ENCODE data around the gene GPC6.

DNA sequence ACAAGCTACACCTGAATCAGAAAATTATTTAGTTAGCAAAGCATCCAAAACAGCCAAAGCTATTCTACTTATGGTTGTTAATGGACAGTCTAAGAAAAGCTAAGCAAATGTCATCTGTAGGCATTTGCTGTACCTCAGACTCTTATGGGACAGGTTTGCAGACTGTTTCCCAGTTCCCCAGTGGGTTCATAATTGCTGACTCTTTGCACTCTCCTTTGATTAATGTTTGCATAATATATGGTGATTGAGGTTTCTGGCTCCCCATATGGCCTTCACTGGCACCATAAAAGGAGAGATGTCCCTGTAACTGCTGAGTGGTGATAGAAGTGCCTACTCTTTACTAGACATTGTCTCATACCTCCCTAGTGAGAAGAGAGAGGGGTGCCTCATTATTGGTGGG lies 142.1 kb downstream of the GPC6 start:
- TF ChIP-seq, protein P1, sequence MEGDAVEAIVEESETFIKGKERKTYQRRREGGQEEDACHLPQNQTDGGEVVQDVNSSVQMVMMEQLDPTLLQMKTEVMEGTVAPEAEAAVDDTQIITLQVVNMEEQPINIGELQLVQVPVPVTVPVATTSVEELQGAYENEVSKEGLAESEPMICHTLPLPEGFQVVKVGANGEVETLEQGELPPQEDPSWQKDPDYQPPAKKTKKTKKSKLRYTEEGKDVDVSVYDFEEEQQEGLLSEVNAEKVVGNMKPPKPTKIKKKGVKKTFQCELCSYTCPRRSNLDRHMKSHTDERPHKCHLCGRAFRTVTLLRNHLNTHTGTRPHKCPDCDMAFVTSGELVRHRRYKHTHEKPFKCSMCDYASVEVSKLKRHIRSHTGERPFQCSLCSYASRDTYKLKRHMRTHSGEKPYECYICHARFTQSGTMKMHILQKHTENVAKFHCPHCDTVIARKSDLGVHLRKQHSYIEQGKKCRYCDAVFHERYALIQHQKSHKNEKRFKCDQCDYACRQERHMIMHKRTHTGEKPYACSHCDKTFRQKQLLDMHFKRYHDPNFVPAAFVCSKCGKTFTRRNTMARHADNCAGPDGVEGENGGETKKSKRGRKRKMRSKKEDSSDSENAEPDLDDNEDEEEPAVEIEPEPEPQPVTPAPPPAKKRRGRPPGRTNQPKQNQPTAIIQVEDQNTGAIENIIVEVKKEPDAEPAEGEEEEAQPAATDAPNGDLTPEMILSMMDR (IDR thresholded peaks at IDR 0.05), result no peak
- no peak for TF ChIP-seq POLR2A (IDR thresholded peaks at IDR 0.05)
